HCT116 (cell line): ENCODE data around the gene PEX11B.

ENCODE experiments used
- MAX ChIP-seq: IDR thresholded peaks from 2 replicates; pipeline ENCODE4 v1.6.1; 2012
- REST ChIP-seq: IDR thresholded peaks from 2 replicates; pipeline ENCODE4 v1.6.1; 2012; ENCODE audit warnings: low read depth

GRCh38 chr1:145959333-145959732 is 40.8 kb upstream of the PEX11B start:
- no peak for TF ChIP-seq MAX
- no peak for TF ChIP-seq REST
